NCI-H146 treated with DMSO at 0.1 percent for 48 hours (cell line): Measurements from ENCODE around the gene CAMTA1.

Experiments used
- DNase-seq: peaks from one replicate; lab custom pipeline; 2025; ENCODE audit not compliant: unreplicated experiment; lab: John Stamatoyannopoulos, UW

The CAMTA1 gene

GRCh38 chr1:7235871-7236517 is 450.7 kb downstream of the CAMTA1 start:
- no peak for DNase-seq

- no peak for DNase-seq
Observed at GRCh38 chr1:7236844-7237515, 451.7 kb downstream of the CAMTA1 start.

GRCh38 chr1:7247158-7247557 is 461.9 kb downstream of the CAMTA1 start:
- DNase-seq: no peak

- DNase-seq: no peak
Observed at GRCh38 chr1:7247791-7248548, 462.7 kb downstream of the CAMTA1 start.

- no peak for DNase-seq
Observed at GRCh38 chr1:7248549-7249199, 463.4 kb downstream of the CAMTA1 start.

GRCh38 chr1:7249516-7249915 is 464.3 kb downstream of the CAMTA1 start:
- no peak for DNase-seq

GRCh38 chr1:7250176-7250575 is 464.9 kb downstream of the CAMTA1 start:
- no peak for DNase-seq

GRCh38 chr1:7250597-7251453 is 465.6 kb downstream of the CAMTA1 start:
- DNase-seq: no peak

GRCh38 chr1:7251454-7251800 is 466.2 kb downstream of the CAMTA1 start:
- no peak for DNase-seq

- DNase-seq: peak; percentile 75
Observed at GRCh38 chr1:7252411-7253117, 467.3 kb downstream of the CAMTA1 start.

- DNase-seq: no peak
Observed at GRCh38 chr1:7253118-7253480, 467.8 kb downstream of the CAMTA1 start.

- no peak for DNase-seq
Observed at GRCh38 chr1:7253988-7254587, 468.8 kb downstream of the CAMTA1 start.

GRCh38 chr1:7255303-7256058 is 470.2 kb downstream of the CAMTA1 start:
- no peak for DNase-seq

GRCh38 chr1:7256526-7256925 is 471.3 kb downstream of the CAMTA1 start:
- no peak for DNase-seq

- peak; percentile 80 for DNase-seq
Observed at GRCh38 chr1:7257225-7257624, 472.0 kb downstream of the CAMTA1 start.

GRCh38 chr1:7258589-7259135 is 473.4 kb downstream of the CAMTA1 start:
- DNase-seq: no peak

GRCh38 chr1:7259955-7260354 is 474.7 kb downstream of the CAMTA1 start:
- no peak for DNase-seq

- no peak for DNase-seq
Observed at GRCh38 chr1:7261490-7261889, 476.2 kb downstream of the CAMTA1 start.

GRCh38 chr1:7262611-7263010 is 477.4 kb downstream of the CAMTA1 start:
- peak; percentile 31 for DNase-seq
